Body of pancreas (tissue), 4 donors: ENCODE results near the gene SLC9A1. TPM values are rescaled to one million over a fixed set of nuclear protein-coding genes. Genes with fewer than 3 reads are reported as not detected.

Source experiments
- ATAC-seq: fragments of 150-250 bp; one replicate; pipeline ENCODE4 v1.9.1; 2016
- DNase-seq, 4 donors: peaks; one replicate each; pipeline ENCODE4 v3.0.0-alpha.2; 2019
- H3K27ac ChIP-seq, 4 donors: fragments of 200-600 bp; sonication (generic); 1 replicate in 3 of 4; 2 replicates in 1 of 4; pipeline versions ENCODE4 v1.5.1 to v1.6.1; 2016 to 2019; ENCODE audit warnings: mild to moderate bottlenecking in 1 of 4, mixed read lengths in 1 of 4, moderate library complexity in 1 of 4
- H3K27me3 ChIP-seq, 2 donors: fragments of 200-600 bp; sonication (generic); one replicate each; pipeline ENCODE4 v1.6.0; 2016; ENCODE audit warnings: mild to moderate bottlenecking in 1 of 2
- H3K36me3 ChIP-seq, 2 donors: fragments of 200-600 bp; sonication (generic); replicated peaks in 1 of 2; 2 replicates each; pipeline ENCODE4 v1.5.1; 2016; ENCODE audit warnings: low read depth in 2 of 2; ENCODE audit not compliant: insufficient read depth in 1 of 2
- H3K4me1 ChIP-seq: fragments of 200-600 bp; sonication (generic); one replicate; pipeline ENCODE4 v1.6.0; 2016
- H3K4me3 ChIP-seq, 2 donors: fragments of 200-600 bp; sonication (generic); 1 replicate in 1 of 2; 2 replicates in 1 of 2; pipeline ENCODE4 v1.5.1; 2016 to 2019
- H3K9me3 ChIP-seq, 3 donors: fragments of 200-600 bp; sonication (generic); 1 replicate in 2 of 3; 2 replicates in 1 of 3; pipeline ENCODE4 v1.5.1; 2016
- CTCF ChIP-seq, 7 experiments: fragments of 450-650 bp in 4 of 7; fragments of 200-600 bp in 3 of 7; sonication (generic) in 3 of 7; IDR thresholded peaks; one replicate each; pipeline ENCODE4 v1.5.1; 2016 to 2019; ENCODE audit warnings: antibody characterized with exemption in 7 of 7
- POLR2A ChIP-seq, 3 donors: fragments of 450-650 bp; IDR thresholded peaks; one replicate each; pipeline ENCODE4 v1.6.1; 2016; ENCODE audit warnings: antibody characterized with exemption in 3 of 3, mild to moderate bottlenecking in 2 of 3
- WGBS, 2 donors: methylation state at CpG; one replicate each; pipeline ENCODE4 v1.1.5; 2017; 5-methylcytosine and 5-hydroxymethylcytosine counted together
- intact Hi-C: fragments of 100-400 bp; cut with DNase I; formaldehyde crosslinking; loops from one replicate; pipeline ENCODE4 v1.15.1; 2023
- total RNA-seq, 2 donors: library from RNA; depleted of rRNA; stranded (reverse); fragments of >200 nt; gene quantifications; one replicate each; pipeline ENCODE4 v1.1.0, GENCODE V29; 2016

SLC9A1 gene
- total RNA-seq, 2 donors from 2014 or later = 6.9 to 7.8 TPM

GRCh38 chr1:27147842-27148518 lies 6.9 kb downstream of the SLC9A1 start:
- peaks cover 34% of the 10 kb centered on the region for H3K4me1 ChIP-seq
- no peaks in the 10 kb centered on the region for H3K9me3 ChIP-seq
- H3K36me3 ChIP-seq = no peaks in the 10 kb centered on the region
- no peak overlapping the region for H3K27ac ChIP-seq
- TF ChIP-seq POLR2A (IDR thresholded peaks at IDR 0.05) (no peak), CTCF (IDR thresholded peaks at IDR 0.05) (no peak)
- intact Hi-C loops = no loop called here
- H3K4me3 ChIP-seq = no peak overlapping the region
- no peaks in the 10 kb centered on the region for H3K27me3 ChIP-seq
- ATAC-seq (no peak), DNase-seq (no peak)
- 100% methylated on average over 1 of the region's 1 CpG for WGBS, 2 donors

GRCh38 chr1:27145934-27146354 lies 9.0 kb downstream of the SLC9A1 start:
- DNase-seq (no peak), ATAC-seq (no peak)
- H3K27me3 ChIP-seq = no peaks in the 10 kb centered on the region
- no peaks in the 10 kb centered on the region for H3K36me3 ChIP-seq
- H3K27ac ChIP-seq = no peak overlapping the region
- H3K9me3 ChIP-seq = no peaks in the 10 kb centered on the region
- H3K4me3 ChIP-seq = no peak overlapping the region
- peaks cover 34% of the 10 kb centered on the region for H3K4me1 ChIP-seq
- intact Hi-C loops = no loop called here
- 77 to 81% methylated on average over 7 of the region's 7 CpGs for WGBS, 2 donors
- TF ChIP-seq POLR2A (IDR thresholded peaks at IDR 0.05) (no peak), CTCF (IDR thresholded peaks at IDR 0.05) (no peak)

- TF ChIP-seq POLR2A (IDR thresholded peaks at IDR 0.05) (no peak), CTCF (IDR thresholded peaks at IDR 0.05) (no peak)
- DNase-seq = no peak
- no peak overlapping the region for H3K27ac ChIP-seq
These were observed 9.8 kb downstream of the SLC9A1 start for GRCh38 chr1:27144920-27145661.

GRCh38 chr1:27144049-27144748 lies 10.7 kb downstream of the SLC9A1 start:
- 38 to 47% methylated on average over 8 to 9 of the region's 9 CpGs for WGBS, 2 donors
- intact Hi-C loops = no loop called here
- Histone ChIP-seq H3K27me3 (no peaks in the 10 kb centered on the region), H3K9me3 (no peaks in the 10 kb centered on the region), H3K36me3 (no peaks in the 10 kb centered on the region), H3K4me1 (peaks cover 24% of the 10 kb centered on the region), H3K27ac (no peak overlapping the region), H3K4me3 (no peak overlapping the region)
- ATAC-seq (peak; percentile 49), DNase-seq (peak in 2 of 4 donors; percentile 51 to 63)
- no peak for TF ChIP-seq POLR2A (IDR thresholded peaks at IDR 0.05)
- no peak for TF ChIP-seq CTCF (IDR thresholded peaks at IDR 0.05)

More at GRCh38 chr1:27144920-27145661, 9.8 kb downstream of the SLC9A1 start:
- 90 to 95% methylated on average over 5 of the region's 5 CpGs for WGBS, 2 donors
- H3K9me3 ChIP-seq = no peaks in the 10 kb centered on the region
- no peaks in the 10 kb centered on the region for H3K27me3 ChIP-seq
- no peak overlapping the region for H3K4me3 ChIP-seq
- no peaks in the 10 kb centered on the region for H3K36me3 ChIP-seq
- peaks cover 29% of the 10 kb centered on the region for H3K4me1 ChIP-seq
- no peak for ATAC-seq
- intact Hi-C loops = no loop called here
